Hematopoietic multipotent progenitor cell (in vitro differentiated cells): Measurements from ENCODE around the gene CFAP74. TPM values are rescaled to one million over a fixed set of nuclear protein-coding genes. Genes with fewer than 3 reads are reported as not detected.
A peak's percentile ranks its signal among the peaks of the same experiment; 100 is the strongest.
"Not testable (repeated sequence)": the region's sequence is repeated elsewhere in the genome, so short reads cannot be mapped to it uniquely, and the experiment has no call there.

ENCODE experiments used
- DNase-seq, 3 donors: peaks; one replicate each; pipeline ENCODE4 v3.0.0-alpha.2; 2011 to 2015; ENCODE audit warnings: low read depth in 2 of 3, low spot score in 2 of 3
- total RNA-seq: library from RNA; depleted of rRNA; stranded (reverse); fragments of >200 nt; gene quantifications from one replicate; pipeline ENCODE4 v1.2.3, GENCODE V29; 2012

The CFAP74 gene
- total RNA-seq, 1 donor, result not detected

DNA sequence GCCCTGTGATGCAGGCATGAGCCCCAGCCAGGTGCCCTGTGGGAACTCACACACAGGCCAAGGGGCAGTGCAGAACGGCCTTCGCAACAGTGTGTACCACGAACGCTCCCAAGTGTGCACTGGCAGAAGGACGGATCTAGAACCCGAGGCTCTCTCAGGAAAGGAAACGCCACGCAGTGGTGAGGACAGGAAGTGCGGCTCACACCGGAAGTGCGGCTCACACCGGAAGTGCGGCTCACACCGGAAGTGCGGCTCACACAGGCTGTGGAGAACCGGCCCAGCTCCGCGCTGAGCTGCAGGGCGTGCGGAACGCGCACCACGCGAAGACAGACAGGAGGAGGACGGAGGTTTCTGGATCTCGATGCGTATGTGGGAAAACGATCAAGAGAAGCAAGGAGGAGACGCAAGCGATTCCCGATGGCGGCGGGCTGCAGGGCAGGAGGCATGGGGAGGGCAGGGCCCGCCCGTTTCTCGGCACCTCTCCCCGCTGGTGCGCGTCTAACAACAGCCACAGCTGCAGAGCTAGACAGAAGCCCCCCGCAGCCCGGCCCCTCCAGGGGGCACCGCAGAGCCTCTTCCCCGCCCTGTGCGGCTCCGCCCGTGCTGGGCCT is 48.6 kb downstream of the CFAP74 start:
- no peak for DNase-seq

DNA sequence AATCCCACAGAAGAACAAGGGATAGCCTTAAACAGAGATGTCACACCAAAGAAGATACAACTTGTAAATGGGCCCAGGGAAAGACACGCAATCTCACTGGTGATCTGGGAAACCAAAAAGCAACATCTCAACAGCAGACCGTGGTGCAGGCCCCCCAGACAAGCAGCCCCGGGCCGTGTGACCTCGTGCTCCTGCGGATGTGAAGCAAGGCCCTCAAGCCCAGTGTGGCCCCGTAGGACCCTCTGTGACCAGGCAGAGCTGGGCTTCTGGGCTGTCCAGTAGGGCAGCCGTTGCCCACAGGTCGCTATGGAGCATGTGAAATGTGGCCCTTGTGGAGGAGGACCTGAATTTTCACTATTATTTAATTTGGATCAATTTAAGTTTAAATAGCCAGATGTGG is 49.6 kb downstream of the CFAP74 start:
- no peak for DNase-seq

DNA sequence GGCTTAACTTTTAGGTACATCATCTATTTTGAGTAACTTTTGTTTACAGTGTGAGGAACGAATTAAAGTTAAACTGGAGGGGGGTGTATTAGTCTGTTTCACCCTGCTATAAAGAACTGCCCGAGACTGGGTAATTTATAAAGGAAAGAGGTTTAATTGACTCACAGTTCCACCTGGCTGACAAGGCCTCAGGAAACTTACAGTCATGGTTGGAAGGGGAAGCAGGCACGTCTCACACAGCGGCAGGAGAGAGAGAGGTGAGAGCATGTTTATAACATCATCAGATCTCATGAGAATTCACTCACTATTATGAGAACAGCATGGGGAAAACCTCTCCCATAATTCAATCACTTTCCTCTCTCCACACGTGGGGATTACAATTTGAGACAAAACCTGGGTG is 52.6 kb downstream of the CFAP74 start:
- DNase-seq, result no peak

DNA sequence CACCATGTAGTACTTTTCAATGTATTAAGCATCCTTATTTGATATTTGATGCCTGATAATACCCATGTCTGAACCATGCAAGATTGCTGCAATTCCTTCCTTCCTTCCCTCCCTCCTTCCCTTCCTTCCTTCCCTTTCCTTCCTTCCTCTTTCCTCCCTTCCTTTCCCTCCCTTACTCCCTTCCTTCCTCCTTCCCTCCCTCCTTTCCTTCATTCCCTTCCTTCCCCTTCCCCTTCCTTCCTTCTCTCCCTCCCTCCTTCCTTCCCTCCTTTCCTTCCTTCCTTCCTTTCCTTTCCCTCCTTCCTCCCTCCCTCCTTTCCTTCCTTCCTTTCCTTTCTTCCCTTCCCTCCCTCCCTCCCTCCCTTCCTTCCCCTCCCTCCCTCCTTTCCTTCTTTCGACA is 54.8 kb downstream of the CFAP74 start:
- DNase-seq, result no peak

DNA sequence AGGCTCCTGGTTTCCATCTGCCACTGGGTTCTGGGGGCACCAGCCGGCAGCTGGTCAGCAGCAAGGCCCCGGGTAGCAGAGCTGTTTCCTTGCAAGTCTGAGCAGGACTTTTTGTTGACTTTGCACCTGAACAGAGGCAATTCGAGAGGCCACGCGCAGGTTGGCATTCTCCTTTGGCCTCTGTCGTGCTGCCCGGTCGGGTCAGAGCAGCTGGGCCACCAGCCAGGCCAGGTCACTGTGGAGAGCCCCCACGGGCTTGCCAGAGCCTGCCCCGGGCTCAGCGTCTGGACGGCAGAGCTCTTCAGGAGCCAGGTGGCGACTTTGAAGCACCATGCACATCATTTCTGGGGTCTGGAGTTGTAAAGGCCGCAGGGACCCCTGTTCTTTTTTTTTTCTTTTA is 56.1 kb downstream of the CFAP74 start:
- DNase-seq, result no peak

DNA sequence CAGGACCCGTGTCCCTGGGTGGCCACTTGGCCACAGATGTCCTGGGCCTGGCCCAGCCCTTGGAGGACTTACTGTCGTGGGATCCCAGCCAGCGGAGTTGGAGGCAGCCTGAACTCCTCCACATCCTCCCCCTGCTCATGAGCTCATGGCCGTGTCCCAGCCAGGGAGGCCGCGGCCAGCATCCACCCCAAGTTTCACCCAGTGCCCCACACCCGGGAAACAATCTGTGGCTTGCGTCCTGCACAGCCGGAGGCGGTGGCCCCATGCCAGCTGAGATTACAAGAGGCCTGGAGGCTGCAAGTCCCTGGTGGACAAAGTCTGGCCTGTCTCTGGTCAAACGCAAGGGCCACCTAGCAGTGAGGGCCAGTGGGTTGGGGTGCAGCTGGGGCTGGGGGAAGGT is 57.0 kb downstream of the CFAP74 start:
- no peak for DNase-seq

DNA sequence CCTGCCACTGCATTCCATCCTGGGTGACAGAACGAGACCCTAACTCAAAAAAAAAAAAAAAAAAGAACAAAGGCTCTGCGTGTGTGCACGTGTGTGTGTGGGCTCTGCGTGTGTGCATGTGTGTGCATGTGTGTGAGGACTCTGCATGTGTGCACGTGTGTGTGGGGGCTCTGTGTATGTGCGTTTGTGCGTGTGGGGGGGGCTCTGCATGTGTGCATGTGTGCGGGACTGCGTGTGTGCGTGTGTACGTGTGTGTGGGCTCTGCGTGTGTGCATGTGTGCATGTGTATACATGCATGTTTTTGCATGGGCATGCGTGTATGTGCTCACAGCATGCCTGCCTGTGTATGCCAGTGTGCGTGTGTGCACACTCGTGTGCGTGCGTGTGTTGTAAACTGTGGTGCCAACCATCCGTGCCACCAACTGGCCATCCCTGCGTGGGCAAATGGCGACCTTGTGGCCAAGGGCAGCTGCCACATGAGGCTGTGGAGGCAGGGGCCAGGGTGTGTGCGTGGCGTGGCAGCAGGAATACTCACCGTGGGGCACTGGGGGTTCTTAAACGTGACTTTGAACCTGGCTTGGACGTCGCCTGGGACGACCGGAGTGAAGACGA is 57.7 kb downstream of the CFAP74 start:
- DNase-seq, result no peak

DNA sequence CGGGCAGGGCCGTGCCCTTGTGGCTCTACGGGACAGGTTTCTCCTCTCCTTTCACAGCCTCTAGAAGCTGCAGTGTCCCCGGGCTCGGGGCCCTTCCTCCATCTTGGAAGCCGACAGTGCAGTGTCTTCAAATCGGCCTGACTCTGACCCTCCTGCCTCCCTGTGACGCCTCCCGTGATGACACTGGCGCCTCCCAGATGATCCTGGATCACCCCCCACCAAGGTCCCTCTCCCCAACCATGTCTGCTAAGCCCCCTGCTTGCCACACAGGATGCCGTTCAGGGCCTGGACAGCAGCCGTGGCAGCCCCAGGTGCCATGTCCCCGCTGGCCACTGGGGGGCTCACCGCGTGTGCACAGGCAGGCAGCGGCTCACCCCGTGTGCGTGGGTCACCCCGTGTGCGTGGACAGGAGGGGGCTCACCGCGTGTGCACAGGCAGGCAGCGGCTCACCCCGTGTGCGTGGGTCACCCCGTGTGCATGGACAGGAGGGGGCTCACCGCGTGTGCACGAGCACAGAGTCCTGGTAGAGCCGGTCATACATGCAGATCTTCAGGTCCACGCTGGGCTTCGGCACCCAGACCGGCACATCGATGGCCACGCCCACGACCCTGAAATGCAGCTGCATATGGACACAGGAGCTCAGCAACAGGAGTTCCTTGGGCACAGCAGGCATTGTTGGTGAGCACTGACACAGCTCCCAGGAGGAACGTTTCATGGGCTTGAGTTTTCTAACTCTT is 59.6 kb downstream of the CFAP74 start:
- peak in 2 of 3 donors; percentile 48 to 55 for DNase-seq

DNA sequence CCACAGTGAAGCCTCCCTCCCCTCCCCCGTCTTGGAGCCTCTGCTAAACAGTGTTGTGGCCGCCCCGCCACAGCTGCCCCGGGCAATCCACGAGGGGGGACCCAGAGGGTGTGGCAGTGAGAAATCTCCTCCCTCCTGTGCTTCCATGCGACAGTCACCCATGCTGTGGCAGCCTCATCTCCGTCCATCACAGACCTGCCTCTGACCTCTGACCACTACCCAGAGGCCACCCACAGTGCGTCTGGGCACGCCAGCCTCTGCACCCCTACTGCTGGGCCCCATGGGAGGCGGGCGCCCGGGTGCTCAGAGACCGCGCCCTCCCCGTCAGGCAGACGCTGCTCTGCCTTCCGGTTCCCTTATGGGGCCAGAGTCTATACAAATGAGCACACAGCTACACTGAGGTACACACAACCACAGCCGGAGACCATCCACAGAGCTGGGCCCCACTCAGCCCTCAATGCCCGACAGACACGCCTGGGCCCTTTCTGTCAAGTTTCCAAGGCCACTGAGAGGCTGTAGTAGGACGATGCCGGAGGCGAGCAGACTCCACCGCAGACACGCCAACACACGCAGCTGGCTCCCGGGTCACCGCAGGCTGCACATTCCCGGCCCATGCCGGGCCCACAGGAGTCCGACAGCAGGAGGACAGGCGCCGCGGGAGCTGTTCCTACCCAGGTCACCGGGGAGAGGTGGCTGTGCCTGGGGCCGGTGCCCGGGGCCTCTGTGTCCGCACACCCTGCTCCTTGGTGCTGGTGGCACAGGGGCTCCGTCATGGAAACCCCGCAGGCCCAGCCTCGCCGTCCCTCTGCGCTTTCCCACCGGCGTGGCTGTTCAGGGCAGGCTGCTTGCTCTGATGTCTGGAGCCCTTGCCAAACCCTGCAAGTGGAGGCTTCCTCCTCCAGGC is 60.6 kb downstream of the CFAP74 start:
- DNase-seq, result no peak

DNA sequence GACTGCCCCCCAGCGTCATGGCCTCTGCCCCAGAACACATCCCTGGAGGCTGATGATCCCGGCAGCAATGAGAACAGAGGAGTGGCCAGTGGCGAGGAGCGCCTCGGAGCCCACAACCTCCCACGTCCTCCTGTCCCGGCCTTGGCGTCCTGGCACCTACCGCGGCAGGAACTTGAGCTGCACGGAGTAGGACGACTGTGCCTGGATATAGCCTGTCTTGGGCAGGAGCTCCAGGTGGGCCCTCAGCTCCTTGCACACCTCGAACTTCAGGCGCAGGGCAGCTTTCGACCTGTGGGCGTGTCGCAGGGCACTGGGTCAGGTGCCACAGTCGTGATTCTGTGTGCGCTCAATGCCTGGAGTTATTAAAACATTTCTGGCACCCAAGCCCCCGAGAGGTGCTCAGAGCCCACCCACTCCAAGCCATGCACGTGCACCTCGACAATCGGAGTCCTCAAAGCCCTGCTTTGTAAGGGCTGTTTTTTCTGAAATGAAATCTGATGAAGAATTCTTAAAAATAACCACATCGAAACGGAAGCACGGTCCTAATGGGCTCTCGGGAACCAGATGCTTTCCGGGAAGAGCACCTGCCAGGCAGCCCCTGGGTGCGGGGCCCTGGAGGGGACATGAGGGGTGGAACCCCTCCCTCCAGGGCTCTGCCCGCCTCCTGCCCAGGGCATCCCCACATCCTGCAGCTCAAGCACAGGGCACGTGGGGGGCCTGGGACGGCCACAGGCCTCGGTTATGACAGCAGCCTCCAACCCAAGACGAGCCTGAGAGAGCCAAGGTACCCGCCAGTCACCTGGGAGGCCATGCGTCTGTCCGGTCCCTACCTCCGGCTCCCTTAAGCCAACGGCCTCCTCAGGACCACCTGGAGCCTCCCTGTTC is 61.5 kb downstream of the CFAP74 start:
- DNase-seq, result no peak

DNA sequence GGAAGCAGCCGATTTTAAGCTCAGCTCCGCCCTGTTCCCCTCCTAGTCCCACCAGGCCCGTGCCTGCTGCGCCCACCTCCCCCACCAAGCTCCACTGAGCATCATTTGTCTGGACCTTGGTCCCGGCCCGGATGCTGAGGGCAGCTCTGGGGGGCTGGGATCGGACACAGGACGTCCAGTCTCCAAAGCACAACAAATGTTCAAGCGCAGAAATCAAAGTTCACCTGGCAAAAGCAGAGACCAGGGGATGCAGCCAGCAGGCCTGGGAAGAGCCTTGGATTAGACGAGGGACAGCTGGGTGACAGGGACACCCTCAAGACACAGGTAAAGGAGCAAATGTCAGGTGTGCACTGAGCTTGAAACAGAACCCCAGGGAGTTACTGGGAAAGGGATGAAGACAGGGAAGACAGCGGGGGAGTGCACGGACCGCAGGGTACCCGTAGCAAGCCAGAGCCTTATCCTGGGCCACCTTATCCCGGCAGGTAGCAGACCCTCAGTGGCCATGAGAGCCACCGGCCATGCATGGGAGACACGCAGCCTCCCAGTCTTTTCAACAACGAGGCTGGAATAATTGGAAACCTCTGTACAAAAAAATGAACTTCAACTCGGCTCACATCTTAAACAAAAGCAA is 62.3 kb downstream of the CFAP74 start:
- no peak for DNase-seq

DNA sequence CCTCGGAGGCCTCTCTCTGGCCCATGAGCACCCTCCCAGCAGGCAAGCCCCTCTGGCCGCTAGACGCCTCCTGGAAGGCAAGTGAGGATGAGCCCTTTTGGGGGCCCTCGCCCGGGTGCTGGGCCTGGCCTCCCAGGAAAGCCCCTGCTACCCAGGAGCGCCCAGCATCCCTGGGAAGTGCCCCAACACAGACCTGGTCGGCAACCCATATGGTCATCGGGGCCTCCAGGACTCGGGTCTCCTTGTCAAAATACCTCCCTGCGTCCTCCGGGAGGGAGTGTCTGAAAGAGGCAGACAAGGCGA is 63.5 kb downstream of the CFAP74 start:
- DNase-seq, result no peak

DNA sequence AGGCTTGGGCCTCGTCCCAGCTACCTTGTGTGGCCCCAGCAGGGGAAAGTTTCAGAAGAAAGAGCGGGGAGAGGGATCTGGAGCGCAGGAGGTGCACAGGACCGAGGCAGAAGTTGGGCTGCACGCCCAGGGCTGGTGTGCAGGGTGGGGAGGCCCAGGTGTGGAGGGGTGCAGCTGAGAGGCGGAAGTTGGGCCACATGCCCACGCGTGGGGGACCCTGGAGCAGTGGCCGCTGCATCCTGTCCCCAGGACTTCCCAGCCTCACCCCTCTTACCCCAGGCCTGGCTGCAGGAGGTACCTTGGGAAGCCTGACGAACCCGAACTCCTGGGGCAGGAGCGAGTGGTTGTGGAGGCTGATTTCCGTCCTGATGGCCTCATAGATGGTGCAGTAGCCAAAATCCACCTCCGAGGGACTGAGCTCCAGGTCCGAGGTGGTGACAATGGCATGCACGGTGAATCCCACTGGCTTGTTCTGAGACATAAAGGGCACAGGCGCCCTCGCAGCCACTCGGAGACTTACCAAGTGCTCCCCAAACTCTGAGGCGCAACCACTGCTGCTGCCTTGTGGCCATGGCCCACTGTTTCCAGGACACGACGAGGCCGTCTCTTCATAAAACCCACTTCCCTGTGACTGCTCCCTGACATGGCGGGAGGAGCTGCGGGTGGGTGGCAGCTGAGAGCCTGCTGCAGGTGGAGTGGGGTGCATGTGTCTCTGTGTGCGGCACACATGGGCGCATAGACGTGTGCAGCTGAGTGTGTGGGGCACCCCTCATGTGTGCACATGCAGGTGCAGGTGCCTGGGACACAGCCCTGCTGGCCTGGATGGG is 64.1 kb downstream of the CFAP74 start:
- DNase-seq, result no peak

DNA sequence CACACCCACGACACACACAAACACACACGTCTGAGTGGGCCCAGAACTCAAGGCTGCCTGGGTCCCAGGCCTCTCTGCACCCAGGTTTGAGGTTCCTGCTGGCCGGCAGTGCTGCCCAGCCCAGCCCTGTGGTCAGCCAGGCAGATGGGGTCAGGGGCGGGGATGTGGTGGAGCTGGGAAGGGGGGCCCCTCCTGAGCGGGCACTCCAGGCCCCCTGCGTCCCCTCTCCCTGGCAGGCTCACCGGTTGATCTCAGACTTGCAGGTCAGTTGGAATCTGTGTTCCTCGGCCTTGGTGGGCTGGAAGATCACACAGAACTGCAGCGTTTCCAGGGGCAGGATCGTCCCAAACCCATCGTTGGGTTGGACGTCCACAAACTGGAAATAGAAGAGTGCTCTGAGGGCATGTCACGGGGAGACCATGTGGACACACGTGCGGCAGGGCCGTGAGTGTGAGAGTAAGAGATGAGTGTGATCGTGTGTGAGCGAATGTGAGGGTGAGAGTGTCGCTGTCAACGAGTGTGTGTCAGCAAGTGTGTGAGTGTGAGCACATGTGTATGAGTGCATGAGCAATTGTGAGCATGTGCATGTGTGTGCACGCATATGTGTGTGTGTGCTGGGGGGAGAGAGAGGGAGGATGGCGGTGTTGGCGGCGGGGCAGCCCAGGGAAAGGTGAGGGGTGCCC is 64.8 kb downstream of the CFAP74 start:
- no peak for DNase-seq

DNA sequence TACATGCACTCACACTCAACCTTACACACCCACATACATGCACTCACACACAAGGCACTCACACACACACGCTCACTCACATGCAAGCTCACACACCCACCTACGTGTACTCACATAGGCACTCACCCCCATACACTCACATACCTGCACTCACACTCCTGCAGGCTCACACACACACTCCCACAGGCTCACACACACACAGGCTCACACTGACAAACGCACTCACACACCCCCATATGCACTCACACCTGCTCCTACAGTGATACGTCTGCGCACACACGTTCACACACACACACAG is 65.4 kb downstream of the CFAP74 start:
- no peak for DNase-seq

DNA sequence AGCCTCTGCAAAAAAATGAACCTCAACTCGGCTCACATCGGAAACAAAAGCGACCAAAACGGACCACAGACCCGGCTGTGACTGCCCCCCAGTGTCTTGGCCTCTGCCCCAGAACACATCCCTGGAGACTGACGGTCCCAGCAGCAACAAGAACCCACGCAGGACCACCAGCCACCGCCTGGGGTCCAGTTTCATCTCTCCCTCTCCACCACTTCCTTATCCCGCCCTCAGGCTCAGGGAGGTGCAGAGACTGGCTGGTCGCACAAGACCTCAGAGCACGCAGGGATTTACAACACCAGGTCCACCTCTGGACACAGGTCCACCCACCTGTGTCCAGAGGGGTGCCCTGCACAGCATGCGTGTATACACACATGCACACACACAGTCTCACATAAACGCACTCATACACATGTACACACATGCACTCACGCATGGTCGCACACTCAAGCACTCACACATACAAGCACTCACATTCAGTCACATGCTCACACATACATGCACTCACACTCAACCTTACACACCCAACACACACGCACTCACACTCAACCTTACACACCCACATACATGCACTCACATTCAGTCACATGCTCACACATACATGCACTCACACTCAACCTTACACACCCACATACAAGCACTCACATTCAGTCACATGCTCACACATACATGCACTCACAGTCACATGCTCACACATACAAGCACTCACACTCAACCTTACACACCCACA is 65.9 kb downstream of the CFAP74 start:
- no peak for DNase-seq

DNA sequence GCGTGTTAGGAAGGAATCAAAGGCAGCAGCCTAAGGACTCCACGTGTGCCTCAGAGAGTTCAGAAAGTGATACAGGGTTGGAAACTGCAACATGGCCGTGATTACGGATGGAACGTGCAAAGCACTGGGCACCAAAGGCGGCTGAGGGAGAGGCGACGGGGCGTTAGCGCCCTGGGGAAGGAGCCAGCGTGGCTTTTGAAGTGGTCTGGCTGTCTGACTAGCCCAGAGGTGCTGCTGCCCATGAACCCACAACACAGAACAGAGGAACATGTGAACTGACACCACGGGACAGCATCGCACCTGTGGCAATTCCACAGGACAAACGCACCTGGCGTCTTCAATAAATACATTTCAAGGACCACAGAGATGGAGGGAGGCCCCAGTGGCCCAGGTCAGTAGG is 66.5 kb downstream of the CFAP74 start:
- DNase-seq, result no peak

DNA sequence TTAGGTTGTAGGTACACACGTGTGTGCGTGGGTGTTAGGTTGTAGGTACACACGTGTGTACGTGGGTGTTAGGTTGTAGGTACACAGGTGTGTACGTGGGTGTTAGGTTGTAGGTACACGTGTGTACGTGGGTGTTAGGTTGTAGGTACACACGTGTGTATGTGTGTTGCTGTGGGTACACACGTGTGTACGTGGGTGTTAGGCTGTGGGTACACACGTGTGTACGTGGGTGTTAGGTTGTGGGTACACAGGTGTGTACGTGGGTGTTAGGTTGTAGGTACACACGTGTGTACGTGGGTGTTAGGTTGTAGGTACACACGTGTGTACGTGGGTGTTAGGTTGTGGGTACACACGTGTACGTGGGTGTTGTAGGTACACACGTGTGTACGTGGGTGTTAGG is 68.7 kb downstream of the CFAP74 start:
- DNase-seq, result not testable (repeated sequence)
